H1 (cell line): Measurements from ENCODE around the gene LMOD2. TPM values are rescaled to one million over a fixed set of nuclear protein-coding genes. Genes with fewer than 3 reads are reported as not detected.

Experiments used
- CHD1 ChIP-seq: IDR thresholded peaks from 2 replicates; pipeline ENCODE4 v1.6.1; 2012; ENCODE audit warnings: low read depth, low read length, improper control_type of control experiment
- polyA plus RNA-seq, 7 experiments: library from polyadenylated mRNA; depleted of rRNA in 3 of 7; stranded (reverse) in 5 of 7; unstranded in 2 of 7; fragments of >200 nt in 5 of 7; fragments of 200-250 nt in 2 of 7; gene quantifications; 1 replicate in 5 of 7; 2 replicates in 1 of 7; 4 replicates in 1 of 7; pipeline versions ENCODE4 v1.2.1 to v1.2.3, GENCODE V29; 2011 to 2013; ENCODE audit warnings: missing spikeins in 2 of 7, mixed read lengths in 2 of 7
- total RNA-seq: library from RNA; stranded (reverse); fragmentation: NEBNext Ultra II Directional; extraction: Animal tissue kit (Norgen Biotek cat#: 25700); gene quantifications from 2 replicates; pipeline ENCODE4 v1.2.1, GENCODE V29; 2021
- TF ChIP-seq, protein P1 (sequence below): IDR thresholded peaks from 2 replicates; pipeline ENCODE4 v1.6.1; 2012; ENCODE audit warnings: inconsistent platforms
- TF ChIP-seq, protein P2 (sequence below): IDR thresholded peaks from 2 replicates; pipeline ENCODE4 v1.6.1; 2012; ENCODE audit warnings: low read length, inconsistent platforms

Gene LMOD2
- total and polyA plus RNA-seq, 2 of the 8 experiments (the other 6 are each of a cell fraction or from before 2014, with no cell fraction given): 0.03 to 0.22 TPM

DNA sequence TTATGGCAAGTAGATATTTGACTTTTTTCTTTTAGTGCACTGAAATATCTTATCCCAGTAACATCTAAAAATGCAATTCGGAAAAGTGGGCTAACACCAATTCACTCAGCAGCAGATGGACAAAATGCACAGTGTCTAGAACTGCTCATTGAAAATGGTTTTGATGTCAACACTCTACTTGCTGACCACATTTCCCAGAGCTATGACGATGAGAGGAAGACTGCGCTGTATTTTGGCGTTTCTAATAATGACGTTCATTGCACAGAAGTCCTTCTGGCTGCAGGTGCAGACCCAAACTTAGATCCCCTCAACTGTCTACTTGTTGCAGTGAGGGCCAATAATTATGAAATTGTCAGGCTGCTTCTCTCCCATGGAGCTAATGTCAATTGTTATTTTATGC, 26.8 kb upstream of the LMOD2 start (continued):
- TF ChIP-seq CHD1: no peak
- TF ChIP-seq, protein P1, sequence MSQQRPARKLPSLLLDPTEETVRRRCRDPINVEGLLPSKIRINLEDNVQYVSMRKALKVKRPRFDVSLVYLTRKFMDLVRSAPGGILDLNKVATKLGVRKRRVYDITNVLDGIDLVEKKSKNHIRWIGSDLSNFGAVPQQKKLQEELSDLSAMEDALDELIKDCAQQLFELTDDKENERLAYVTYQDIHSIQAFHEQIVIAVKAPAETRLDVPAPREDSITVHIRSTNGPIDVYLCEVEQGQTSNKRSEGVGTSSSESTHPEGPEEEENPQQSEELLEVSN: no peak
- TF ChIP-seq, protein P2, sequence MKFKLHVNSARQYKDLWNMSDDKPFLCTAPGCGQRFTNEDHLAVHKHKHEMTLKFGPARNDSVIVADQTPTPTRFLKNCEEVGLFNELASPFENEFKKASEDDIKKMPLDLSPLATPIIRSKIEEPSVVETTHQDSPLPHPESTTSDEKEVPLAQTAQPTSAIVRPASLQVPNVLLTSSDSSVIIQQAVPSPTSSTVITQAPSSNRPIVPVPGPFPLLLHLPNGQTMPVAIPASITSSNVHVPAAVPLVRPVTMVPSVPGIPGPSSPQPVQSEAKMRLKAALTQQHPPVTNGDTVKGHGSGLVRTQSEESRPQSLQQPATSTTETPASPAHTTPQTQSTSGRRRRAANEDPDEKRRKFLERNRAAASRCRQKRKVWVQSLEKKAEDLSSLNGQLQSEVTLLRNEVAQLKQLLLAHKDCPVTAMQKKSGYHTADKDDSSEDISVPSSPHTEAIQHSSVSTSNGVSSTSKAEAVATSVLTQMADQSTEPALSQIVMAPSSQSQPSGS: no peak
